Measurements from ENCODE around the gene CNTRL. TPM values are rescaled to one million over a fixed set of nuclear protein-coding genes. Genes with fewer than 3 reads are reported as not detected.

Gene CNTRL
- total RNA-seq, 4 donors from 2014 or later = 9.9 to 23.0 (median 15.4) TPM

DNA sequence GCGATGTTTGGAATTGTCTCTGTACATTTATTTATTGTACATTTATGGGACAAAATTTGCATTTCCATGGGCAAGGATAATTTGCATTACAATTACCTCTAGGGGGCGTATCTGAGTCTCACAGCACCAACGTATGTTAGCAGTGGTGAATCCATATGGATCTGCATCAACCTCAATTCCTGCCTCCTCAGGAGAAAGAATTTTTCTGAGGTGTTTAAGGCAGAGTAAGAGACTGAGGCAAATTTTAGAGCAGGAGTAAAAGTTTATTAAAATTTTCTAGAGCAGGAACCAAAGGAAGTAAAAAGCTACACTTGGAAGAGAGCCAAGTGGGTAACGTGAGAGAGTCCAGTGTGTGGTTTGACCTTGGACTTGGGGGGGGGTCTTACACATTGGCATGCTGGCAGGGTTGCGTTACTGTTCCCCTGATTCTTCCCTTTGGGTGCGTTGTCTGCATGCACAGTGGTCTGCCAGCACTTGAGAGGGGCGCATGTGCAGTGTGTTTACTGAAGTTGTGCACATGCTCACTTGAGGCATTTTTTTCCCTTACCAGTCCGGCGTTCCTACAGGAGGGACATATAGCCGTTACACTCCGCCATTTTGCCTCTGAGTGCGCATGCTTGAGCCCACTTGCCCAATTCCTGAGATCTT is 147.9 kb downstream of the CNTRL start:
- H3K9me3 ChIP-seq = no peaks in the 10 kb centered on the region
- H3K4me3 ChIP-seq (replicated peaks in 1 of 3) = no peak overlapping the region
- intact Hi-C loops (cut with DNase I) = no loop called here
- H3K27me3 ChIP-seq = no peaks in the 10 kb centered on the region
- no peaks in the 10 kb centered on the region for H3K4me1 ChIP-seq
- DNase-seq = no peak
- no peak overlapping the region for H3K27ac ChIP-seq
- no peak for TF ChIP-seq POLR2A (IDR thresholded peaks at IDR 0.05)
- TF ChIP-seq, protein P1, sequence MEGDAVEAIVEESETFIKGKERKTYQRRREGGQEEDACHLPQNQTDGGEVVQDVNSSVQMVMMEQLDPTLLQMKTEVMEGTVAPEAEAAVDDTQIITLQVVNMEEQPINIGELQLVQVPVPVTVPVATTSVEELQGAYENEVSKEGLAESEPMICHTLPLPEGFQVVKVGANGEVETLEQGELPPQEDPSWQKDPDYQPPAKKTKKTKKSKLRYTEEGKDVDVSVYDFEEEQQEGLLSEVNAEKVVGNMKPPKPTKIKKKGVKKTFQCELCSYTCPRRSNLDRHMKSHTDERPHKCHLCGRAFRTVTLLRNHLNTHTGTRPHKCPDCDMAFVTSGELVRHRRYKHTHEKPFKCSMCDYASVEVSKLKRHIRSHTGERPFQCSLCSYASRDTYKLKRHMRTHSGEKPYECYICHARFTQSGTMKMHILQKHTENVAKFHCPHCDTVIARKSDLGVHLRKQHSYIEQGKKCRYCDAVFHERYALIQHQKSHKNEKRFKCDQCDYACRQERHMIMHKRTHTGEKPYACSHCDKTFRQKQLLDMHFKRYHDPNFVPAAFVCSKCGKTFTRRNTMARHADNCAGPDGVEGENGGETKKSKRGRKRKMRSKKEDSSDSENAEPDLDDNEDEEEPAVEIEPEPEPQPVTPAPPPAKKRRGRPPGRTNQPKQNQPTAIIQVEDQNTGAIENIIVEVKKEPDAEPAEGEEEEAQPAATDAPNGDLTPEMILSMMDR (IDR thresholded peaks at IDR 0.05) = peak; percentile 42 to 66 (median 56)
- 61 to 65% methylated on average over 12 of the region's 12 CpGs for WGBS, 2 donors
- no peaks in the 10 kb centered on the region for H3K36me3 ChIP-seq

DNA sequence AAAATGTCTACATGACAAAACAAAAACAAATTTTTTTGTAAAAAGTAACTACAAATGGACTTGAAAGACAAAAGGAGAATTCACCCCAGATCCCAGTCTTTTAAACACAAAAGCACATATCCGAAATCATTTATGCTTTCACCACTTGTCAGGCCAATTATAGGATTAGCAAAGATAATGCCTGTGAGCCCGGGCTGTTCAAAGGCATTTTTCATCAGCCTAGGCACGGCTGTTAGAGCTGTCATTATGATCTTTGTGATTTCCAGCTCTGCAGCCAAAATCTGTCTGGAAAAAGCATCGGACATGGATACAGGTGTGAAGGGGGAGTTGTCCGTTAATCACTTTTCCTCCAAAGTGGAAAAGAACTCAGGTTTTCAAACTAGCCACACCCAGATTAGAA is 150.5 kb downstream of the CNTRL start:
- 81 to 82% methylated on average over 5 of the region's 5 CpGs for WGBS, 2 donors
- intact Hi-C loops (cut with DNase I) = no loop called here

DNA sequence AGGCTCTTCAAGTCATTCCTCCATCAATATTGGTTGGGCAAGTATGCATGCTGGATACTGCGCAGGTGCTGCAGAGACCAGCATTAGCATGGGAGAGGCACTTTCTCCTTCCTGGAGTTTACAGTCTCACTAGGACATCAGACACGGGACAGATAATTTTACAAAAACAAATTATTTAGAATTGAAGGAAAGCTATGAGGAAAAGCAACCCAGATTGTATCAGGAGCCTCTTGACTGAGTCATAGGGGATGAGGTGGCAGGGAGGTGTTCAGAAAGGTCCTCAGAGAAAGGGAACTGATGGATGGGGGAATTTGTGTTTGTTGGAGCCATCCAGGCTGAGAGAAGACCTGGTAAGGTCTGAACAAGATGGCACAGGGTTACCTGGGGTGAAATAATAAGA is 151.4 kb downstream of the CNTRL start:
- H3K4me3 ChIP-seq (replicated peaks in 1 of 3) = no peak overlapping the region
- 75 to 84% methylated on average over 2 of the region's 2 CpGs for WGBS, 2 donors
- H3K27ac ChIP-seq = no peak overlapping the region
- H3K4me1 ChIP-seq = no peaks in the 10 kb centered on the region
- DNase-seq = no peak
- no peaks in the 10 kb centered on the region for H3K36me3 ChIP-seq
- no peak for TF ChIP-seq POLR2A (IDR thresholded peaks at IDR 0.05)
- TF ChIP-seq, protein P1 (IDR thresholded peaks at IDR 0.05) = no peak
- no peaks in the 10 kb centered on the region for H3K9me3 ChIP-seq
- H3K27me3 ChIP-seq = no peaks in the 10 kb centered on the region
- intact Hi-C loops (cut with DNase I) = no loop called here

More for the DNA sequence above, 150.5 kb downstream of the CNTRL start:
- Histone ChIP-seq H3K9me3 (no peaks in the 10 kb centered on the region), H3K4me1 (no peaks in the 10 kb centered on the region), H3K27me3 (no peaks in the 10 kb centered on the region), H3K27ac (no peak overlapping the region), H3K36me3 (no peaks in the 10 kb centered on the region), H3K4me3 (replicated peaks in 1 of 3) (no peak overlapping the region)
- DNase-seq = no peak
- TF ChIP-seq POLR2A (IDR thresholded peaks at IDR 0.05) = no peak
- TF ChIP-seq, protein P1 (IDR thresholded peaks at IDR 0.05) = no peak

Small RNAs within 50 kb of the gene (small RNA-seq; reads per million reads assigned to genes)
- not detected for gene RN7SL181P

Other genes with a start within 250 kb of the CNTRL start
- gene PSMD5, start 232.0 kb upstream of the CNTRL start, total RNA-seq = 10 to 100 TPM; 34.8 to 38.6 (median 36.5) TPM
- 10 to 100 TPM; 10.8 to 24.1 (median 13.1) TPM for gene PHF19, start 197.8 kb upstream of the CNTRL start, total RNA-seq
- 1 to 10 TPM; 5.7 to 7.8 (median 6.6) TPM for gene TRAF1, start 148.2 kb upstream of the CNTRL start, total RNA-seq
- 1 to 10 TPM; 1.7 to 3.4 (median 2.8) TPM for gene C5, start 24.7 kb upstream of the CNTRL start, total RNA-seq
- 10 to 100 TPM; 44.6 to 55.8 (median 49.1) TPM for gene RAB14, start 126.9 kb downstream of the CNTRL start, total RNA-seq
- gene GSN, start 193.2 kb downstream of the CNTRL start, total RNA-seq = 1,000 to 10,000 TPM; 1,151 to 1,624 (median 1,443) TPM

Measured in thyroid gland (tissue), 4 donors.